ENCODE results near the gene TCAP.

GRCh38 chr17:39655105-39655504, 10.0 kb upstream of the TCAP start:
- no peak for TF ChIP-seq CTCF (IDR thresholded peaks at IDR 0.05)
- TF ChIP-seq EP300 (IDR thresholded peaks at IDR 0.05), result no peak
